Endothelial cell of umbilical vein (primary cell): ENCODE measurements around the gene CFAP210. TPM values are rescaled to one million over a fixed set of nuclear protein-coding genes. Genes with fewer than 3 reads are reported as not detected.

ENCODE experiments used
- BruUV-seq: library from RNA; stranded (reverse); fragments of 400-500 nt; replicated peaks from 2 replicates; lab custom pipeline; 2021; lab: Mats Ljungman, UMichigan
- CTCF ChIA-PET: fragments of 300-600, 350-600 bp; sonication (Branson Sonifier 250); formaldehyde crosslinking; loops from one replicate; lab custom pipeline; 2021; ENCODE audit warnings: antibody characterized with exemption, inconsistent platforms; lab: Charles Lee
- POLR2A ChIA-PET: fragments of 300-600, 350-600 bp; sonication (Branson Sonifier 250); formaldehyde crosslinking; loops from one replicate; lab custom pipeline; 2021; ENCODE audit warnings: antibody characterized with exemption, inconsistent platforms; lab: Charles Lee
- DNase-seq: peaks from one replicate; pipeline ENCODE4 v3.0.0-alpha.2; 2011; ENCODE audit warnings: low read depth, low spot score
- FAIRE-seq: peaks from 2 replicates; lab custom pipeline; 2011; peaks lifted over from hg19 to GRCh38; lab: Jason Lieb, UNC
- H2AFZ ChIP-seq: 2 replicates; pipeline ENCODE4 v1.6.0; 2012; ENCODE audit warnings: low read depth, low read length, control low read depth, inconsistent platforms
- H3K27ac ChIP-seq: 2 replicates; pipeline ENCODE4 v1.5.1; 2011; ENCODE audit warnings: low read depth, mild to moderate bottlenecking, control low read depth, low read length, moderate library complexity; ENCODE audit not compliant: insufficient read depth
- H3K27me3 ChIP-seq, 2 experiments: 2 replicates each; pipeline versions ENCODE4 v1.6.0 to v1.6.1; 2011; ENCODE audit warnings: low read length in 2 of 2, mixed read lengths in 1 of 2; ENCODE audit not compliant: control insufficient read depth in 2 of 2, insufficient read depth in 2 of 2
- H3K36me3 ChIP-seq, 2 experiments: 2 replicates in 1 of 2; 3 replicates in 1 of 2; pipeline ENCODE4 v1.5.1; 2011; ENCODE audit warnings: low read length in 2 of 2, mild to moderate bottlenecking in 1 of 2, moderate library complexity in 1 of 2; ENCODE audit not compliant: control insufficient read depth in 2 of 2, insufficient read depth in 2 of 2; ENCODE audit errors: extremely low read depth in 1 of 2
- H3K4me1 ChIP-seq: 3 replicates; pipeline ENCODE4 v1.5.1; 2011; ENCODE audit warnings: mild to moderate bottlenecking, low read length; ENCODE audit not compliant: control insufficient read depth, insufficient read depth; ENCODE audit errors: extremely low read depth
- H3K4me2 ChIP-seq: 2 replicates; pipeline ENCODE4 v1.6.1; 2011; ENCODE audit warnings: low read length, control low read depth, mixed read lengths; ENCODE audit not compliant: insufficient read depth
- H3K4me3 ChIP-seq, 3 experiments: fragments of 200-600 bp in 1 of 3; sonication (generic), shearing (Covaris generic) in 1 of 3; replicated peaks in 1 of 3; 2 replicates each; pipeline ENCODE4 v1.5.1; 2011 to 2016; ENCODE audit warnings: control low read depth in 3 of 3, low read length in 3 of 3, mild to moderate bottlenecking in 2 of 3, inconsistent platforms in 1 of 3, low read depth in 1 of 3, moderate library complexity in 1 of 3; ENCODE audit not compliant: insufficient read depth in 1 of 3
- H3K79me2 ChIP-seq: 2 replicates; pipeline ENCODE4 v1.6.0; 2012; ENCODE audit warnings: low read length, inconsistent platforms; ENCODE audit not compliant: control insufficient read depth, insufficient read depth
- H3K9ac ChIP-seq: replicated peaks from 2 replicates; pipeline ENCODE3; 2011; ENCODE audit warnings: low read length, control low read depth; ENCODE audit not compliant: insufficient read depth; ENCODE audit errors: extremely low read depth
- H3K9me1 ChIP-seq: replicated peaks from 3 replicates; pipeline ENCODE4 v1.6.0; 2011; ENCODE audit warnings: mild to moderate bottlenecking, low read length; ENCODE audit not compliant: control insufficient read depth, insufficient read depth; ENCODE audit errors: extremely low read depth
- H3K9me3 ChIP-seq: replicated peaks from 2 replicates; pipeline ENCODE4 v1.5.1; 2012; ENCODE audit warnings: low read length, inconsistent platforms; ENCODE audit not compliant: control insufficient read depth, insufficient read depth
- H4K20me1 ChIP-seq: replicated peaks from 2 replicates; pipeline ENCODE3; 2011; ENCODE audit warnings: mild to moderate bottlenecking, low read length; ENCODE audit not compliant: control insufficient read depth, insufficient read depth; ENCODE audit errors: extremely low read depth
- EZH2 ChIP-seq: IDR thresholded peaks from 2 replicates; pipeline ENCODE4 v1.6.1; 2012; ENCODE audit warnings: borderline replicate concordance, low read depth, mild to moderate bottlenecking, moderate library complexity, low read length, inconsistent platforms; ENCODE audit not compliant: severe bottlenecking
- FOS ChIP-seq: IDR thresholded peaks from 2 replicates; pipeline ENCODE4 v1.6.1; 2011; ENCODE audit warnings: mild to moderate bottlenecking, low read length, moderate library complexity, borderline replicate concordance; ENCODE audit not compliant: insufficient read depth
- GATA2 ChIP-seq: IDR thresholded peaks from 2 replicates; pipeline ENCODE4 v1.7.0; 2011; ENCODE audit warnings: low read depth, mild to moderate bottlenecking, moderate library complexity, mixed read lengths, low read length; ENCODE audit not compliant: insufficient read length, insufficient read depth
- JUN ChIP-seq: IDR thresholded peaks from 2 replicates; pipeline ENCODE4 v1.6.1; 2011; ENCODE audit warnings: borderline replicate concordance, low read depth; ENCODE audit not compliant: insufficient read length, insufficient read depth
- MYC ChIP-seq: IDR thresholded peaks from one replicate; pipeline ENCODE4 v1.6.1; 2011; ENCODE audit warnings: mild to moderate bottlenecking, low read depth, low read length
- POLR2A ChIP-seq: IDR thresholded peaks from 2 replicates; pipeline ENCODE4 v1.6.1; 2012; ENCODE audit warnings: low read depth, mild to moderate bottlenecking, control low read depth, low read length
- POLR2AphosphoS5 ChIP-seq: IDR thresholded peaks from 2 replicates; pipeline ENCODE4 v1.6.1; 2012; ENCODE audit warnings: low read depth, mild to moderate bottlenecking, control low read depth, low read length, moderate library complexity; ENCODE audit not compliant: insufficient read depth
- dilution Hi-C: fragments of 300-500 bp; cut with MboI; formaldehyde crosslinking; loops from one replicate; pipeline ENCODE4 v1.15.0; 2019; ENCODE audit warnings: low sequenced_read_pairs; ENCODE audit not compliant: extremely low pct_ligation_motif_present
- intact Hi-C: fragments of 100-400 bp; cut with micrococcal nuclease; formaldehyde crosslinking; loops from one replicate; pipeline ENCODE4 v1.10.0; 2022
- polyA plus RNA-seq, 4 experiments: library from polyadenylated mRNA; depleted of rRNA in 3 of 4; stranded (reverse) in 3 of 4; unstranded in 1 of 4; fragments of >200 nt; gene quantifications; 2 replicates each; pipeline versions ENCODE4 v1.2.1 to v1.2.3, GENCODE V29; 2011 to 2012; ENCODE audit warnings: missing spikeins in 1 of 4
- total RNA-seq: library from RNA; stranded (reverse); gene quantifications from 2 replicates; pipeline ENCODE4 v1.2.3, GENCODE V29; 2021
- TF ChIP-seq, protein P1 (sequence below), 2 donors: IDR thresholded peaks; 1 replicate in 1 of 2; 2 replicates in 1 of 2; pipeline ENCODE4 v1.5.1; 2011; ENCODE audit warnings: low read length in 2 of 2, mild to moderate bottlenecking in 2 of 2, moderate library complexity in 2 of 2, control low read depth in 1 of 2, inconsistent platforms in 1 of 2, low read depth in 1 of 2; ENCODE audit not compliant: insufficient read depth in 1 of 2; ENCODE audit errors: extremely low read depth in 1 of 2
- TF ChIP-seq, protein P2 (sequence below): IDR thresholded peaks from 2 replicates; pipeline ENCODE4 v1.6.1; 2011; ENCODE audit not compliant: insufficient read depth, insufficient read length

Gene CFAP210
- total and polyA plus RNA-seq, 2 donors (not counting 3 experiments of a cell fraction or from before 2014, with no cell fraction given), result not detected

DNA sequence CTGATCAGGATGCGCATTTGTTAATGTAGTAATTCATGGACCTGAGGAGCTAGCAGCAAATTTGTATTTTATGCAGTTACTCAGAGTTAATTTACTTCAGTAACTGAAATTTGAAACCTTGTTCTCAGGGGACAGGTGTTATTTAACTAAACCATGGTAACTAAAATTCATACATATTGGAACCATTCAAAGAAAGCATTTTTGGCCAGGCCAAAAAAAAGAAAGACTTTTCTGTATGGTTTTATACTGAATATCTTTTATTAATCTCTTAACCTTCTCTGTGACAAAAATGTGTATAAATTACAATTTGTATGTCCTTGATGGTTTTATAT, 35.0 kb upstream of the CFAP210 start:
- CTCF ChIA-PET, result no interaction called here

DNA sequence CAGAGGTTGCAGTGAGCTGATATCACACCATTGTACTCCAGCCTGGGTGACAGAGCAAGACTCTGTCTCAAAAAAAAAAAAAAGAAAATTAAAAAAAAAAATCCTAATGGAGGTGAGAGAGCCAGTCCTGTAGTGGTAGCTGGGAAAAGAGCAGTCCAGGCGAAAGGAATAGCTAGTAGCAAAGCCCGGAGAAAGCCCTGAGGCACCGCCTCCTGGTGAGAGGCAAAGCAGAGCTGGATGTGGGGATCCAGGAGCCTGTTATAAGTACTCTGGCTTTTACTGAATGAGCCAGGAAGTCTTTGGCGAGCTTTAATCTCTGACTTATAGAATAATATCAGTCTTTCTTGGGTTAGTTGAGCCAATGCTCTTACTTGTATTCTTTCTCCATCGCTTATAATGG, 32.9 kb upstream of the CFAP210 start:
- no peak overlapping the region for H2AFZ ChIP-seq
- no peak overlapping the region for H3K4me2 ChIP-seq
- ChIA-PET CTCF (interaction anchor here (0.8 to 1.0 kb wide), 2 partner anchors 20 to 236 kb away, joined by 4 read pairs; no protein-coding TSS in a partner anchor), POLR2A (no interaction called here)
- no peak overlapping the region for H3K27ac ChIP-seq
- H3K79me2 ChIP-seq, result no peaks in the 10 kb centered on the region
- no peaks in the 10 kb centered on the region for H4K20me1 ChIP-seq
- H3K36me3 ChIP-seq, result no peaks in the 10 kb centered on the region
- H3K4me1 ChIP-seq, result peaks cover 9% of the 10 kb centered on the region
- no peak overlapping the region for H3K4me3 ChIP-seq
- TF ChIP-seq EZH2 (no peak), GATA2 (no peak), JUN (no peak), POLR2AphosphoS5 (no peak), FOS (no peak), POLR2A (no peak), MYC (no peak)
- TF ChIP-seq, protein P1, sequence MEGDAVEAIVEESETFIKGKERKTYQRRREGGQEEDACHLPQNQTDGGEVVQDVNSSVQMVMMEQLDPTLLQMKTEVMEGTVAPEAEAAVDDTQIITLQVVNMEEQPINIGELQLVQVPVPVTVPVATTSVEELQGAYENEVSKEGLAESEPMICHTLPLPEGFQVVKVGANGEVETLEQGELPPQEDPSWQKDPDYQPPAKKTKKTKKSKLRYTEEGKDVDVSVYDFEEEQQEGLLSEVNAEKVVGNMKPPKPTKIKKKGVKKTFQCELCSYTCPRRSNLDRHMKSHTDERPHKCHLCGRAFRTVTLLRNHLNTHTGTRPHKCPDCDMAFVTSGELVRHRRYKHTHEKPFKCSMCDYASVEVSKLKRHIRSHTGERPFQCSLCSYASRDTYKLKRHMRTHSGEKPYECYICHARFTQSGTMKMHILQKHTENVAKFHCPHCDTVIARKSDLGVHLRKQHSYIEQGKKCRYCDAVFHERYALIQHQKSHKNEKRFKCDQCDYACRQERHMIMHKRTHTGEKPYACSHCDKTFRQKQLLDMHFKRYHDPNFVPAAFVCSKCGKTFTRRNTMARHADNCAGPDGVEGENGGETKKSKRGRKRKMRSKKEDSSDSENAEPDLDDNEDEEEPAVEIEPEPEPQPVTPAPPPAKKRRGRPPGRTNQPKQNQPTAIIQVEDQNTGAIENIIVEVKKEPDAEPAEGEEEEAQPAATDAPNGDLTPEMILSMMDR (IDR thresholded peaks at IDR 0.05; ENCODE audit: extremely low read depth in 1 of 2, insufficient read depth in 1 of 2, low read depth in 1 of 2, low read length in 2 of 2), result no peak
- TF ChIP-seq, protein P2, sequence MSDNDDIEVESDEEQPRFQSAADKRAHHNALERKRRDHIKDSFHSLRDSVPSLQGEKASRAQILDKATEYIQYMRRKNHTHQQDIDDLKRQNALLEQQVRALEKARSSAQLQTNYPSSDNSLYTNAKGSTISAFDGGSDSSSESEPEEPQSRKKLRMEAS, result no peak
- FAIRE-seq (no peak), DNase-seq (no peak)
- no TSS peak for BruUV-seq
- H3K9ac ChIP-seq, result no peak overlapping the region
- intact Hi-C loops (no loop called here), dilution Hi-C loops (no loop called here)
- no peaks in the 10 kb centered on the region for H3K9me1 ChIP-seq
- no peaks in the 10 kb centered on the region for H3K9me3 ChIP-seq
- H3K27me3 ChIP-seq, result peaks cover 2 to 3% of the 10 kb centered on the region in 2 experiments

More for the DNA sequence above, 35.0 kb upstream of the CFAP210 start:
- Histone ChIP-seq H3K4me3 (no peak overlapping the region), H3K4me1 (peaks cover 14% of the 10 kb centered on the region), H3K9me3 (no peaks in the 10 kb centered on the region), H3K4me2 (no peak overlapping the region), H3K79me2 (no peaks in the 10 kb centered on the region), H3K27me3 (peaks cover 2 to 3% of the 10 kb centered on the region in 2 experiments), H4K20me1 (no peaks in the 10 kb centered on the region), H3K9ac (no peak overlapping the region), H3K36me3 (no peaks in the 10 kb centered on the region), H3K27ac (no peak overlapping the region), H3K9me1 (no peaks in the 10 kb centered on the region), H2AFZ (no peak overlapping the region)
- intact Hi-C loops (no loop called here), dilution Hi-C loops (no loop called here)
- DNase-seq, result no peak
- no peak for FAIRE-seq
- TF ChIP-seq EZH2, result no peak
- TF ChIP-seq POLR2A, result no peak
- TF ChIP-seq POLR2AphosphoS5, result no peak
- no peak for TF ChIP-seq JUN
- TF ChIP-seq, protein P2, result no peak
- POLR2A ChIA-PET, result no interaction called here
- no TSS peak for BruUV-seq
